Liver (tissue), 9 donors: ENCODE data around the gene FAM78A. TPM values are rescaled to one million over a fixed set of nuclear protein-coding genes. Genes with fewer than 3 reads are reported as not detected.
"Not testable (repeated sequence)": the region's sequence is repeated elsewhere in the genome, so short reads cannot be mapped to it uniquely, and the experiment has no call there.

ENCODE experiments used
- DNase-seq: peaks from one replicate; pipeline ENCODE4 v3.0.0-alpha.2; 2017; ENCODE audit warnings: low spot score
- H3K27ac ChIP-seq, 2 donors: one replicate each; pipeline ENCODE4 v1.7.0; 2013; ENCODE audit warnings: inconsistent platforms in 2 of 2, low read length in 2 of 2, control low read depth in 1 of 2, low read depth in 1 of 2, mild to moderate bottlenecking in 1 of 2
- H3K27me3 ChIP-seq, 4 donors: one replicate each; pipeline versions ENCODE4 v1.6.1 to v1.7.0; 2013; ENCODE audit warnings: low read length in 3 of 4, inconsistent platforms in 1 of 4, mild to moderate bottlenecking in 1 of 4, moderate library complexity in 1 of 4; ENCODE audit not compliant: control insufficient read depth in 4 of 4, insufficient read depth in 4 of 4
- H3K36me3 ChIP-seq, 4 donors: one replicate each; pipeline versions ENCODE4 v1.6.1 to v1.7.0; 2013; ENCODE audit warnings: low read length in 3 of 4, mild to moderate bottlenecking in 3 of 4, low read depth in 1 of 4, moderate library complexity in 1 of 4; ENCODE audit not compliant: control insufficient read depth in 4 of 4, insufficient read depth in 3 of 4
- H3K4me1 ChIP-seq, 4 donors: one replicate each; pipeline versions ENCODE4 v1.6.1 to v1.7.0; 2013; ENCODE audit warnings: low read length in 3 of 4, mild to moderate bottlenecking in 3 of 4, moderate library complexity in 1 of 4; ENCODE audit not compliant: control insufficient read depth in 4 of 4, insufficient read depth in 4 of 4
- H3K4me3 ChIP-seq, 3 donors: one replicate each; pipeline versions ENCODE4 v1.6.1 to v1.7.0; 2013; ENCODE audit warnings: low read length in 3 of 3, control low read depth in 1 of 3, low read depth in 1 of 3, mild to moderate bottlenecking in 1 of 3
- H3K9ac ChIP-seq, 2 donors: one replicate each; pipeline ENCODE4 v1.7.0; 2013; ENCODE audit warnings: low read length in 2 of 2, mild to moderate bottlenecking in 2 of 2, moderate library complexity in 2 of 2, control low read depth in 1 of 2, low read depth in 1 of 2
- H3K9me3 ChIP-seq, 4 donors: one replicate each; pipeline versions ENCODE4 v1.6.1 to v1.7.0; 2013; ENCODE audit warnings: low read length in 3 of 4; ENCODE audit not compliant: control insufficient read depth in 4 of 4
- ATF3 ChIP-seq: IDR thresholded peaks from 2 replicates; pipeline ENCODE4 v1.6.1; 2016; ENCODE audit warnings: antibody characterized with exemption
- EGR1 ChIP-seq, 2 donors: IDR thresholded peaks; 2 replicates each; pipeline ENCODE4 v1.6.1; 2016 to 2018; ENCODE audit warnings: antibody characterized with exemption in 2 of 2, low read depth in 2 of 2
- FOXA2 ChIP-seq: IDR thresholded peaks from 2 replicates; pipeline ENCODE4 v1.6.1; 2016; ENCODE audit warnings: antibody characterized with exemption
- GABPA ChIP-seq, 2 donors: IDR thresholded peaks in 1 of 2; conservative IDR thresholded peaks in 1 of 2; 2 replicates each; pipeline ENCODE4 v1.6.1; 2016; ENCODE audit warnings: antibody characterized with exemption in 2 of 2, mild to moderate bottlenecking in 1 of 2, moderate library complexity in 1 of 2
- HNF4A ChIP-seq, 2 donors: conservative IDR thresholded peaks; 2 replicates each; pipeline ENCODE4 v1.6.1; 2016; ENCODE audit warnings: antibody characterized with exemption in 2 of 2, mild to moderate bottlenecking in 2 of 2
- JUND ChIP-seq, 2 donors: IDR thresholded peaks; 2 replicates each; pipeline ENCODE4 v1.6.1; 2016; ENCODE audit warnings: antibody characterized with exemption in 2 of 2
- NR2F2 ChIP-seq: IDR thresholded peaks from 2 replicates; pipeline ENCODE4 v1.6.1; 2016; ENCODE audit warnings: antibody characterized with exemption
- RXRA ChIP-seq, 2 donors: IDR thresholded peaks; 2 replicates each; pipeline ENCODE4 v1.6.1; 2017 to 2018; ENCODE audit warnings: antibody characterized with exemption in 2 of 2, mild to moderate bottlenecking in 1 of 2
- TAF1 ChIP-seq: conservative IDR thresholded peaks from 2 replicates; pipeline ENCODE4 v1.6.1; 2016; ENCODE audit warnings: antibody characterized with exemption, mild to moderate bottlenecking
- YY1 ChIP-seq: IDR thresholded peaks from 2 replicates; pipeline ENCODE4 v1.6.1; 2016; ENCODE audit warnings: antibody characterized with exemption, mild to moderate bottlenecking
- WGBS: extraction: QIAGEN DNeasy Blood & Tissue Kit; methylation state at CpG from one replicate; pipeline ENCODE4 v1.1.7; 2013; 5-methylcytosine and 5-hydroxymethylcytosine counted together
- polyA plus RNA-seq, 2 donors: library from polyadenylated mRNA; stranded (reverse) in 1 of 2; unstranded in 1 of 2; fragments of 200-250 nt in 1 of 2; fragments of >200 nt in 1 of 2; fragmentation: Nextera tagmentation in 1 of 2; extraction: Ambion mirVana in 1 of 2; gene quantifications; one replicate each; pipeline versions ENCODE4 v1.2.1 to v1.2.3, GENCODE V29; 2013 to 2015
- total RNA-seq, 2 donors: library from RNA; depleted of rRNA; stranded (reverse); fragments of >200 nt; gene quantifications; one replicate each; pipeline ENCODE4 v1.2.3, GENCODE V29; 2014
- TF ChIP-seq, protein P1 (sequence below): IDR thresholded peaks from 2 replicates; pipeline ENCODE4 v1.6.1; 2016; ENCODE audit warnings: antibody characterized with exemption
- TF ChIP-seq, protein P2 (sequence below): fragments of 150-350 bp; IDR thresholded peaks from 2 replicates; pipeline ENCODE4 v1.5.1; 2017; ENCODE audit warnings: improper control_type of control experiment, low read depth, low read length; ENCODE audit not compliant: missing input control
- TF ChIP-seq, protein P3 (sequence below): IDR thresholded peaks from 2 replicates; pipeline ENCODE4 v1.6.1; 2016; ENCODE audit warnings: antibody characterized with exemption, mild to moderate bottlenecking
- donor health status: healthy.
- donor health status: healthy.
- donor health status: healthy.
- donor health status: healthy.
- donor health status: healthy.

The FAM78A gene
- total and polyA plus RNA-seq, 4 donors: 0.25 to 6.6 (median 1.7) TPM

DNA sequence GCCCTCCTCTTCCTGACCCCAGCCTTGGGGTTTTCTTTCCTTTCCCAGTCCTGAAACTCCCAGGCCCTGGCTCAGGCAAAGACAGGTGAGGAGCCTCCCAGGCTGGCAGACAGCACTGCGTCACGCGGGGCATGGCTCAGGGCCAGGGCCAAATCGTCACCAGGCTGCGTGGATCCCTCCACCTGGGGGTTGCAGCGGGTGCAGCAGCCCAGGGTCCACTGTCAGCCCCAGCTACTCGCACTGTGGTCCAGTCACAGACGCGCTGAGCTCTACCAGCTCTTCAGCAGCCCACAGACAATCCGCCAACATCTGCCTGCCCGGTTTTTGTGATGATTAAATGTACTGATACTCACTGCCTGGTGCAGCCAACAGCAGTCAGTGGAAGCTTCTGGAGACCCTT, 12.1 kb downstream of the FAM78A start:
- 71% methylated on average over 11 of the region's 11 CpGs for WGBS
- no peak for TF ChIP-seq RXRA (IDR thresholded peaks at IDR 0.05)
- Histone ChIP-seq H3K36me3 (peaks cover 0 to 2% (median 0%) of the 10 kb centered on the region in 4 donors), H3K27ac (no peak overlapping the region), H3K9me3 (no peaks in the 10 kb centered on the region), H3K27me3 (no peaks in the 10 kb centered on the region), H3K4me1 (peaks cover 0 to 4% (median 0%) of the 10 kb centered on the region in 4 donors), H3K9ac (no peak overlapping the region), H3K4me3 (no peak overlapping the region)
- DNase-seq: no peak

DNA sequence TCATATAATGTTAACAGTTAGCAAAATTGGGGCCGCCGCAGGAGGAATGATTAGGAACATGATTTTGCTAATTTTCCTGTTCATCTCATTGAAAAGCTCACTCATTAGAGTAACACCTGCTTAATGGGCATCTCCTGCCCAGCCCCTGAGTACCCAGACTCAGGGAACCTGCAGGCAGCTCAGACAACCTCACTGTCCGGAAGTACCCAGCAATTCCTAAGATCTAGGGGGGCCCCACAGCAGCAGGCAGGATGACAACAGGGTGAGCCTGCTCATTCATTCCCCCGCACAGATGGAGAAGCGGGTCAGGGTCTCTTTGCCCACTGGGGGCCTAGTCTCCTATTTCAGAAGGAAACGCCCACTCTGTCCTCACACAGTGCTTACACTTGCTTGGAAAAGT, 12.6 kb downstream of the FAM78A start:
- DNase-seq: no peak
- Histone ChIP-seq H3K9me3 (no peaks in the 10 kb centered on the region), H3K9ac (no peak overlapping the region), H3K27ac (no peak overlapping the region), H3K4me3 (no peak overlapping the region), H3K27me3 (no peaks in the 10 kb centered on the region), H3K36me3 (peaks cover 0 to 2% (median 0%) of the 10 kb centered on the region in 4 donors), H3K4me1 (peaks cover 0 to 4% (median 0%) of the 10 kb centered on the region in 4 donors)
- TF ChIP-seq GABPA (IDR thresholded peaks at IDR 0.05 in 1 of 2, conservative IDR thresholded peaks at IDR 0.05 in 1 of 2) (no peak), ATF3 (no peak), FOXA2 (no peak), NR2F2 (no peak), TAF1 (no peak), JUND (IDR thresholded peaks at IDR 0.05) (no peak)
- TF ChIP-seq, protein P1, sequence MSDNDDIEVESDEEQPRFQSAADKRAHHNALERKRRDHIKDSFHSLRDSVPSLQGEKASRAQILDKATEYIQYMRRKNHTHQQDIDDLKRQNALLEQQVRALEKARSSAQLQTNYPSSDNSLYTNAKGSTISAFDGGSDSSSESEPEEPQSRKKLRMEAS: no peak
- TF ChIP-seq, protein P2, sequence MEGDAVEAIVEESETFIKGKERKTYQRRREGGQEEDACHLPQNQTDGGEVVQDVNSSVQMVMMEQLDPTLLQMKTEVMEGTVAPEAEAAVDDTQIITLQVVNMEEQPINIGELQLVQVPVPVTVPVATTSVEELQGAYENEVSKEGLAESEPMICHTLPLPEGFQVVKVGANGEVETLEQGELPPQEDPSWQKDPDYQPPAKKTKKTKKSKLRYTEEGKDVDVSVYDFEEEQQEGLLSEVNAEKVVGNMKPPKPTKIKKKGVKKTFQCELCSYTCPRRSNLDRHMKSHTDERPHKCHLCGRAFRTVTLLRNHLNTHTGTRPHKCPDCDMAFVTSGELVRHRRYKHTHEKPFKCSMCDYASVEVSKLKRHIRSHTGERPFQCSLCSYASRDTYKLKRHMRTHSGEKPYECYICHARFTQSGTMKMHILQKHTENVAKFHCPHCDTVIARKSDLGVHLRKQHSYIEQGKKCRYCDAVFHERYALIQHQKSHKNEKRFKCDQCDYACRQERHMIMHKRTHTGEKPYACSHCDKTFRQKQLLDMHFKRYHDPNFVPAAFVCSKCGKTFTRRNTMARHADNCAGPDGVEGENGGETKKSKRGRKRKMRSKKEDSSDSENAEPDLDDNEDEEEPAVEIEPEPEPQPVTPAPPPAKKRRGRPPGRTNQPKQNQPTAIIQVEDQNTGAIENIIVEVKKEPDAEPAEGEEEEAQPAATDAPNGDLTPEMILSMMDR: no peak
- WGBS: 91% methylated on average over 6 of the region's 6 CpGs

DNA sequence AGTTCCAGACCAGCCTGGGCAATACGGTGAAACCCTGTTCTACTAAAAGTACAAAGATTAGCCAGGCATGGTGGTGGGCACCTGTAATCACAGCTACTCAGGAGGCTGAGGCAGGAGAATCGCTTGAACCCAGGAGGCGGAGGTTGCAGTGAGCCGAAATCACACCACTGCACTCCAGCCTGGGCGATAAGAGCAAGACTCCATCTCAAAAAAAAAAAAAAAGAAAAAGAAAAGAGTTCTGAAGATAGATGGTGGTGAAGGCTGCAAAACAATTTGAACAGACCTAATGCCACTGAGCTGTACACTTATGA, 13.3 kb downstream of the FAM78A start:
- WGBS: 96% methylated on average over 5 of the region's 5 CpGs
- H3K9ac ChIP-seq: not testable (repeated sequence)

GRCh38 chr9:131262327-131263032, 13.8 kb downstream of the FAM78A start:
- Histone ChIP-seq H3K9ac (no peak overlapping the region), H3K4me1 (peaks cover 0 to 4% (median 0%) of the 10 kb centered on the region in 4 donors), H3K36me3 (peaks cover 0 to 2% (median 0%) of the 10 kb centered on the region in 4 donors), H3K4me3 (no peak overlapping the region), H3K9me3 (no peaks in the 10 kb centered on the region), H3K27ac (no peak overlapping the region), H3K27me3 (no peaks in the 10 kb centered on the region)
- WGBS: 86% methylated on average over 13 of the region's 13 CpGs
- DNase-seq: no peak
- TF ChIP-seq GABPA (IDR thresholded peaks at IDR 0.05 in 1 of 2, conservative IDR thresholded peaks at IDR 0.05 in 1 of 2) (no peak), ATF3 (no peak), EGR1 (IDR thresholded peaks at IDR 0.05; ENCODE audit: low read depth in 2 of 2) (no peak), HNF4A (conservative IDR thresholded peaks at IDR 0.05) (no peak), YY1 (no peak), JUND (IDR thresholded peaks at IDR 0.05) (no peak), TAF1 (no peak)
- TF ChIP-seq, protein P3, sequence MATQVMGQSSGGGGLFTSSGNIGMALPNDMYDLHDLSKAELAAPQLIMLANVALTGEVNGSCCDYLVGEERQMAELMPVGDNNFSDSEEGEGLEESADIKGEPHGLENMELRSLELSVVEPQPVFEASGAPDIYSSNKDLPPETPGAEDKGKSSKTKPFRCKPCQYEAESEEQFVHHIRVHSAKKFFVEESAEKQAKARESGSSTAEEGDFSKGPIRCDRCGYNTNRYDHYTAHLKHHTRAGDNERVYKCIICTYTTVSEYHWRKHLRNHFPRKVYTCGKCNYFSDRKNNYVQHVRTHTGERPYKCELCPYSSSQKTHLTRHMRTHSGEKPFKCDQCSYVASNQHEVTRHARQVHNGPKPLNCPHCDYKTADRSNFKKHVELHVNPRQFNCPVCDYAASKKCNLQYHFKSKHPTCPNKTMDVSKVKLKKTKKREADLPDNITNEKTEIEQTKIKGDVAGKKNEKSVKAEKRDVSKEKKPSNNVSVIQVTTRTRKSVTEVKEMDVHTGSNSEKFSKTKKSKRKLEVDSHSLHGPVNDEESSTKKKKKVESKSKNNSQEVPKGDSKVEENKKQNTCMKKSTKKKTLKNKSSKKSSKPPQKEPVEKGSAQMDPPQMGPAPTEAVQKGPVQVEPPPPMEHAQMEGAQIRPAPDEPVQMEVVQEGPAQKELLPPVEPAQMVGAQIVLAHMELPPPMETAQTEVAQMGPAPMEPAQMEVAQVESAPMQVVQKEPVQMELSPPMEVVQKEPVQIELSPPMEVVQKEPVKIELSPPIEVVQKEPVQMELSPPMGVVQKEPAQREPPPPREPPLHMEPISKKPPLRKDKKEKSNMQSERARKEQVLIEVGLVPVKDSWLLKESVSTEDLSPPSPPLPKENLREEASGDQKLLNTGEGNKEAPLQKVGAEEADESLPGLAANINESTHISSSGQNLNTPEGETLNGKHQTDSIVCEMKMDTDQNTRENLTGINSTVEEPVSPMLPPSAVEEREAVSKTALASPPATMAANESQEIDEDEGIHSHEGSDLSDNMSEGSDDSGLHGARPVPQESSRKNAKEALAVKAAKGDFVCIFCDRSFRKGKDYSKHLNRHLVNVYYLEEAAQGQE: no peak
- TF ChIP-seq, protein P2: no peak

More for the DNA sequence above, 13.3 kb downstream of the FAM78A start:
- H3K9me3 ChIP-seq, H3K4me1 ChIP-seq, H3K36me3 ChIP-seq, H3K27me3 ChIP-seq, H3K27ac ChIP-seq, DNase-seq, H3K4me3 ChIP-seq: not testable (repeated sequence)
